HepG2 (cell line): ENCODE measurements around the gene SMC6. TPM values are rescaled to one million over a fixed set of nuclear protein-coding genes. Genes with fewer than 3 reads are reported as not detected.

Experiments
- AFF4 ChIP-seq: sonication (generic); formaldehyde crosslinking; IDR thresholded peaks from 2 replicates; pipeline ENCODE4 v1.4.0; 2020; ENCODE audit warnings: missing genetic modification reagents
- ATF3 ChIP-seq: sonication (generic); formaldehyde crosslinking; IDR thresholded peaks from 2 replicates; pipeline ENCODE4 v1.4.0; 2020; ENCODE audit warnings: missing genetic modification reagents
- MIXL1 ChIP-seq: IDR thresholded peaks from 2 replicates; pipeline ENCODE4 v1.6.1; 2016
- NCOR1 ChIP-seq: fragments of 200-600 bp; sonication (generic); IDR thresholded peaks from 2 replicates; pipeline ENCODE4 v1.7.0; 2017; ENCODE audit warnings: antibody characterized with exemption, low read length, borderline replicate concordance
- PRMT3 ChIP-seq: sonication (generic); formaldehyde crosslinking; IDR thresholded peaks from 2 replicates; pipeline ENCODE4 v1.8.1; 2022; ENCODE audit warnings: low read depth, mild to moderate bottlenecking, moderate library complexity, missing genetic modification reagents, borderline replicate concordance
- ZNF138 ChIP-seq: sonication (generic); formaldehyde crosslinking; IDR thresholded peaks from 2 replicates; pipeline ENCODE4 v1.5.0; 2020; ENCODE audit warnings: mild to moderate bottlenecking, low read depth, missing genetic modification reagents
- ZNF3 ChIP-seq: IDR thresholded peaks from 2 replicates; pipeline ENCODE4 v1.7.0; 2017; ENCODE audit warnings: inconsistent platforms
- ZNF350 ChIP-seq: sonication (generic); formaldehyde crosslinking; IDR thresholded peaks from 2 replicates; pipeline ENCODE4 v1.4.0; 2020; ENCODE audit warnings: mild to moderate bottlenecking, low read depth, missing genetic modification reagents, borderline replicate concordance
- ZNF816 ChIP-seq: sonication (generic); formaldehyde crosslinking; IDR thresholded peaks from 2 replicates; pipeline ENCODE4 v1.8.0; 2022; ENCODE audit warnings: missing genetic modification reagents, mild to moderate bottlenecking, borderline replicate concordance
- polyA plus RNA-seq, 8 experiments: library from polyadenylated mRNA; depleted of rRNA in 3 of 8; stranded (reverse) in 7 of 8; unstranded in 1 of 8; fragments of >200 nt; fragmentation: Illumina TruSeq in 4 of 8; extraction: Trizol in 4 of 8; gene quantifications; 2 replicates each; pipeline versions ENCODE4 v1.2.1 to v1.2.3, GENCODE V29; 2011 to 2016; ENCODE audit warnings: low read depth in 4 of 8, missing spikeins in 1 of 8, mixed read lengths in 1 of 8; ENCODE audit not compliant: insufficient read depth in 1 of 8
- total RNA-seq, 5 experiments: library from RNA; depleted of rRNA; stranded (reverse); fragments of >200 nt; fragmentation: Illumina TruSeq; extraction: Trizol; gene quantifications; 2 replicates each; pipeline ENCODE4 v1.2.3, GENCODE V29; 2016; ENCODE audit warnings: low read depth in 1 of 5
- TF ChIP-seq, protein P1 (sequence below): sonication (generic); formaldehyde crosslinking; IDR thresholded peaks from one replicate; pipeline ENCODE4 v1.5.1; 2020; ENCODE audit warnings: mild to moderate bottlenecking, missing genetic modification reagents; ENCODE audit errors: not compliant biosample characterization
- TF ChIP-seq, protein P2 (sequence below): sonication (generic); formaldehyde crosslinking; IDR thresholded peaks from 2 replicates; pipeline ENCODE4 v1.5.1; 2020; ENCODE audit warnings: missing genetic modification reagents, mild to moderate bottlenecking, borderline replicate concordance

The SMC6 gene
- total and polyA plus RNA-seq, 2 of the 13 experiments (the other 11 are each of a cell fraction or from before 2014, with no cell fraction given): 18.9 to 55.3 TPM

- TF ChIP-seq, protein P1, sequence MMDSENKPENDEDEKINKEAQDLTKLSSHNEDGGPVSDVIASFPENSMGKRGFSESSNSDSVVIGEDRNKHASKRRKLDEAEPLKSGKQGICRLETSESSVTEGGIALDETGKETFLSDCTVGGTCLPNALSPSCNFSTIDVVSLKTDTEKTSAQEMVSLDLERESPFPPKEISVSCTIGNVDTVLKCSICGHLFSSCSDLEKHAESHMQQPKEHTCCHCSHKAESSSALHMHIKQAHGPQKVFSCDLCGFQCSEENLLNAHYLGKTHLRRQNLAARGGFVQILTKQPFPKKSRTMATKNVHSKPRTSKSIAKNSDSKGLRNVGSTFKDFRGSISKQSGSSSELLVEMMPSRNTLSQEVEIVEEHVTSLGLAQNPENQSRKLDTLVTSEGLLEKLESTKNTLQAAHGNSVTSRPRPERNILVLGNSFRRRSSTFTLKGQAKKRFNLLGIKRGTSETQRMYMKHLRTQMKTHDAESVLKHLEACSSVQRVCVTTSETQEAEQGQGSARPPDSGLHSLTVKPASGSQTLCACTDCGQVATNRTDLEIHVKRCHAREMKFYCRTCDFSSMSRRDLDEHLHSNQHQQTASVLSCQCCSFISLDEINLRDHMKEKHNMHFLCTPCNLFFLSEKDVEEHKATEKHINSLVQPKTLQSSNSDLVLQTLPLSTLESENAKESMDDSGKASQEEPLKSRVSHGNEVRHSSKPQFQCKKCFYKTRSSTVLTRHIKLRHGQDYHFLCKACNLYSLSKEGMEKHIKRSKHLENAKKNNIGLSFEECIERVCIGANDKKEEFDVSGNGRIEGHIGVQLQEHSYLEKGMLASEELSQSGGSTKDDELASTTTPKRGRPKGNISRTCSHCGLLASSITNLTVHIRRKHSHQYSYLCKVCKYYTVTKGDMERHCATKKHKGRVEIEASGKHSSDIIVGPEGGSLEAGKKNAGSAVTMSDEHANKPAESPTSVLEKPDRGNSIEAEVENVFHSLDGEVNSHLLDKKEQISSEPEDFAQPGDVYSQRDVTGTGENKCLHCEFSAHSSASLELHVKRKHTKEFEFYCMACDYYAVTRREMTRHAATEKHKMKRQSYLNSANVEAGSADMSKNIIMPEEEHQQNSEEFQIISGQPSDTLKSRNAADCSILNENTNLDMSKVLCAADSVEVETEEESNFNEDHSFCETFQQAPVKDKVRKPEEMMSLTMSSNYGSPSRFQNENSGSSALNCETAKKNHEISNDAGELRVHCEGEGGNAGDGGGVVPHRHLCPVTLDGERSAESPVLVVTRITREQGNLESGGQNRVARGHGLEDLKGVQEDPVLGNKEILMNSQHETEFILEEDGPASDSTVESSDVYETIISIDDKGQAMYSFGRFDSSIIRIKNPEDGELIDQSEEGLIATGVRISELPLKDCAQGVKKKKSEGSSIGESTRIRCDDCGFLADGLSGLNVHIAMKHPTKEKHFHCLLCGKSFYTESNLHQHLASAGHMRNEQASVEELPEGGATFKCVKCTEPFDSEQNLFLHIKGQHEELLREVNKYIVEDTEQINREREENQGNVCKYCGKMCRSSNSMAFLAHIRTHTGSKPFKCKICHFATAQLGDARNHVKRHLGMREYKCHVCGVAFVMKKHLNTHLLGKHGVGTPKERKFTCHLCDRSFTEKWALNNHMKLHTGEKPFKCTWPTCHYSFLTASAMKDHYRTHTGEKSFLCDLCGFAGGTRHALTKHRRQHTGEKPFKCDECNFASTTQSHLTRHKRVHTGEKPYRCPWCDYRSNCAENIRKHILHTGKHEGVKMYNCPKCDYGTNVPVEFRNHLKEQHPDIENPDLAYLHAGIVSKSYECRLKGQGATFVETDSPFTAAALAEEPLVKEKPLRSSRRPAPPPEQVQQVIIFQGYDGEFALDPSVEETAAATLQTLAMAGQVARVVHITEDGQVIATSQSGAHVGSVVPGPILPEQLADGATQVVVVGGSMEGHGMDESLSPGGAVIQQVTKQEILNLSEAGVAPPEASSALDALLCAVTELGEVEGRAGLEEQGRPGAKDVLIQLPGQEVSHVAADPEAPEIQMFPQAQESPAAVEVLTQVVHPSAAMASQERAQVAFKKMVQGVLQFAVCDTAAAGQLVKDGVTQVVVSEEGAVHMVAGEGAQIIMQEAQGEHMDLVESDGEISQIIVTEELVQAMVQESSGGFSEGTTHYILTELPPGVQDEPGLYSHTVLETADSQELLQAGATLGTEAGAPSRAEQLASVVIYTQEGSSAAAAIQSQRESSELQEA (CRISPR knock-in tag): no peak
- TF ChIP-seq, protein P2, sequence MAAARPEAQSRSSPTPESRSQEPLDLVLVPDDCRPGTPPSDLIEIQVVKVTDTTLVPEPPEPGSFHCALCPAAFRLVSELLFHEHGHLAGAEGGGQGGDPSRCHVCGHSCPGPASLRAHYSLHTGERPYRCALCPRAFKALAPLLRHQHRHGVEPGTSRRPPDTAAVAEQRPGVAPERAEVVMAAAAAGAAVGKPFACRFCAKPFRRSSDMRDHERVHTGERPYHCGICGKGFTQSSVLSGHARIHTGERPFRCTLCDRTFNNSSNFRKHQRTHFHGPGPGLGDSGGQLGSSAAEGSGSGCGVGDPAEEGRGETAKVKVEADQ (CRISPR knock-in tag): no peak
- TF ChIP-seq ATF3: no peak
- TF ChIP-seq AFF4 (CRISPR knock-in tag): no peak
- no peak for TF ChIP-seq MIXL1
- no peak for TF ChIP-seq PRMT3
- TF ChIP-seq NCOR1: no peak
- TF ChIP-seq ZNF816 (CRISPR knock-in tag): no peak
- TF ChIP-seq ZNF138 (CRISPR knock-in tag): no peak
- TF ChIP-seq ZNF350: no peak
- no peak for TF ChIP-seq ZNF3
Observed at GRCh38 chr2:17786727-17787126, 33.1 kb upstream of the SMC6 start (continued).
